Caco-2 (cell line): Measurements from ENCODE around the gene ITGAE. TPM values are rescaled to one million over a fixed set of nuclear protein-coding genes. Genes with fewer than 3 reads are reported as not detected.

Source experiments
- BruUV-seq: library from RNA; stranded (reverse); fragments of 400-500 nt; replicated peaks from 2 replicates; lab custom pipeline; 2021; lab: Mats Ljungman, UMichigan
- CTCF ChIA-PET: fragments of 300-600 bp; sonication (Branson Sonifier 250); formaldehyde crosslinking; loops from one replicate; lab custom pipeline; 2022; ENCODE audit warnings: antibody characterized with exemption; lab: Charles Lee
- POLR2A ChIA-PET: fragments of 300-600 bp; sonication (Branson Sonifier 250); formaldehyde crosslinking; loops from one replicate; lab custom pipeline; 2022; ENCODE audit warnings: antibody characterized with exemption; lab: Charles Lee
- DNase-seq, 2 experiments: peaks; one replicate each; pipeline versions ENCODE4 v3.0.0 to v3.0.0-alpha.2; 2020 to 2022
- H3K27me3 ChIP-seq: replicated peaks from 2 replicates; pipeline ENCODE4 v1.6.0; 2011; ENCODE audit warnings: low read length; ENCODE audit not compliant: control insufficient read depth, insufficient read depth
- H3K36me3 ChIP-seq: 2 replicates; pipeline ENCODE4 v1.5.1; 2011; ENCODE audit warnings: low read length; ENCODE audit not compliant: control insufficient read depth, insufficient read depth
- H3K4me1 ChIP-seq: fragments of 250-450 bp; sonication (Bioruptor Pico); 2 replicates; pipeline ENCODE4 v1.5.1; 2020; ENCODE audit warnings: mild to moderate bottlenecking
- H3K4me3 ChIP-seq: 2 replicates; pipeline ENCODE4 v1.5.1; 2011; ENCODE audit warnings: low read depth, mild to moderate bottlenecking, control low read depth, low read length
- H3K9me3 ChIP-seq: fragments of 250-450 bp; sonication (Bioruptor Pico); 2 replicates; pipeline ENCODE4 v1.5.1; 2020; ENCODE audit warnings: mild to moderate bottlenecking, moderate library complexity
- H3K27ac Mint-ChIP-seq: one replicate; pipeline ENCODE4 v1.8.0; 2022; ENCODE audit warnings: mixed read lengths; ENCODE audit not compliant: unreplicated experiment
- H3K27me3 Mint-ChIP-seq: one replicate; pipeline ENCODE4 v1.8.0; 2022; ENCODE audit warnings: mixed read lengths; ENCODE audit not compliant: insufficient read depth, unreplicated experiment
- H3K36me3 Mint-ChIP-seq: one replicate; pipeline ENCODE4 v1.8.0; 2022; ENCODE audit warnings: mild to moderate bottlenecking, mixed read lengths; ENCODE audit not compliant: insufficient read depth, unreplicated experiment
- H3K4me1 Mint-ChIP-seq: one replicate; pipeline ENCODE4 v1.8.0; 2022; ENCODE audit warnings: low read depth, mixed read lengths; ENCODE audit not compliant: unreplicated experiment
- H3K4me3 Mint-ChIP-seq: one replicate; pipeline ENCODE4 v1.8.0; 2022; ENCODE audit warnings: mild to moderate bottlenecking, moderate library complexity, mixed read lengths; ENCODE audit not compliant: unreplicated experiment
- H3K9me3 Mint-ChIP-seq: one replicate; pipeline ENCODE4 v1.8.0; 2022; ENCODE audit warnings: mixed read lengths; ENCODE audit not compliant: unreplicated experiment
- CTCF ChIP-seq, 2 experiments: fragments of 200-600 bp in 1 of 2; IDR thresholded peaks; 1 replicate in 1 of 2; 2 replicates in 1 of 2; pipeline versions ENCODE4 v1.5.1 to v1.8.0; 2011 to 2022; ENCODE audit warnings: antibody characterized with exemption in 1 of 2, control low read depth in 1 of 2, inconsistent platforms in 1 of 2, low read depth in 1 of 2, low read length in 1 of 2, mild to moderate bottlenecking in 1 of 2, moderate library complexity in 1 of 2; ENCODE audit not compliant: insufficient read depth in 1 of 2, severe bottlenecking in 1 of 2, unreplicated experiment in 1 of 2
- intact Hi-C: fragments of 100-400 bp; cut with micrococcal nuclease; formaldehyde crosslinking; loops from one replicate; pipeline ENCODE4 v1.10.0; 2022; ENCODE audit not compliant: unreplicated experiment
- total RNA-seq: library from RNA; stranded (reverse); gene quantifications from 2 replicates; pipeline ENCODE4 v1.2.3, GENCODE V29; 2022

ITGAE gene
- total RNA-seq, 1 experiment from 2014 or later, result 12.8 TPM

GRCh38 chr17:3762922-3763776, 37.8 kb downstream of the ITGAE start:
- no peaks in the 10 kb centered on the region for H3K27me3 ChIP-seq
- H3K9me3 Mint-ChIP-seq, result peaks cover 9% of the 10 kb centered on the region
- no TSS peak for BruUV-seq
- H3K36me3 ChIP-seq, result no peaks in the 10 kb centered on the region
- H3K4me3 Mint-ChIP-seq, result no peak overlapping the region
- no peak overlapping the region for H3K27ac Mint-ChIP-seq
- H3K4me3 ChIP-seq, result no peak overlapping the region
- H3K4me1 Mint-ChIP-seq, result no peaks in the 10 kb centered on the region
- no peaks in the 10 kb centered on the region for H3K4me1 ChIP-seq
- no peaks in the 10 kb centered on the region for H3K9me3 ChIP-seq
- H3K36me3 Mint-ChIP-seq, result peaks cover 5% of the 10 kb centered on the region
- no peaks in the 10 kb centered on the region for H3K27me3 Mint-ChIP-seq
- ChIA-PET CTCF (no interaction called here), POLR2A (no interaction called here)
- intact Hi-C loops, result no loop called here
- DNase-seq, result no peak
- TF ChIP-seq CTCF (IDR thresholded peaks at IDR 0.05; ENCODE audit: insufficient read depth in 1 of 2, low read depth in 1 of 2, low read length in 1 of 2, severe bottlenecking in 1 of 2, unreplicated experiment in 1 of 2), result no peak

- no peaks in the 10 kb centered on the region for H3K4me1 ChIP-seq
- TF ChIP-seq CTCF (IDR thresholded peaks at IDR 0.05; ENCODE audit: insufficient read depth in 1 of 2, low read depth in 1 of 2, low read length in 1 of 2, severe bottlenecking in 1 of 2, unreplicated experiment in 1 of 2), result no peak
- POLR2A ChIA-PET, result no interaction called here
- intact Hi-C loops, result no loop called here
- H3K9me3 ChIP-seq, result no peaks in the 10 kb centered on the region
- H3K4me3 ChIP-seq, result no peak overlapping the region
- CTCF ChIA-PET, result no interaction called here
- DNase-seq, result no peak
- Mint-ChIP-seq H3K4me1 (no peaks in the 10 kb centered on the region), H3K9me3 (peaks cover 9% of the 10 kb centered on the region), H3K36me3 (peaks cover 5% of the 10 kb centered on the region), H3K27ac (no peak overlapping the region), H3K27me3 (no peaks in the 10 kb centered on the region), H3K4me3 (no peak overlapping the region)
- no peaks in the 10 kb centered on the region for H3K27me3 ChIP-seq
- H3K36me3 ChIP-seq, result no peaks in the 10 kb centered on the region
- BruUV-seq, result no TSS peak
Observed at GRCh38 chr17:3761918-3762380, 39.0 kb downstream of the ITGAE start.

- Mint-ChIP-seq H3K4me1 (no peaks in the 10 kb centered on the region), H3K36me3 (peaks cover 5% of the 10 kb centered on the region), H3K4me3 (no peak overlapping the region), H3K27ac (no peak overlapping the region), H3K9me3 (peaks cover 9% of the 10 kb centered on the region), H3K27me3 (no peaks in the 10 kb centered on the region)
- no peaks in the 10 kb centered on the region for H3K36me3 ChIP-seq
- no peak overlapping the region for H3K4me3 ChIP-seq
- no peaks in the 10 kb centered on the region for H3K9me3 ChIP-seq
- intact Hi-C loops, result no loop called here
- no TSS peak for BruUV-seq
- no peak for DNase-seq
- no peaks in the 10 kb centered on the region for H3K27me3 ChIP-seq
- TF ChIP-seq CTCF (IDR thresholded peaks at IDR 0.05; ENCODE audit: insufficient read depth in 1 of 2, low read depth in 1 of 2, low read length in 1 of 2, severe bottlenecking in 1 of 2, unreplicated experiment in 1 of 2), result no peak
- no peaks in the 10 kb centered on the region for H3K4me1 ChIP-seq
- CTCF ChIA-PET, result no interaction called here
- POLR2A ChIA-PET, result no interaction called here
Observed at GRCh38 chr17:3761036-3761917, 39.7 kb downstream of the ITGAE start.
